HCT116 (cell line): ENCODE measurements around the gene CAPZB. TPM values are rescaled to one million over a fixed set of nuclear protein-coding genes. Genes with fewer than 3 reads are reported as not detected.

ENCODE experiments used
- ATAC-seq: fragments of 200-7000 bp; cut with Tn5 transposase; 2 replicates; pipeline ENCODE4 v1.9.1; 2020; ENCODE audit warnings: mild to moderate bottlenecking, moderate library complexity
- BruUV-seq: library from RNA; stranded (reverse); fragments of 400-500 nt; replicated peaks from 2 replicates; lab custom pipeline; 2021; lab: Mats Ljungman, UMichigan
- CTCF ChIA-PET: fragments of 300-600 bp; sonication (Branson Sonifier 250); formaldehyde crosslinking; loops from one replicate; lab custom pipeline; 2021; ENCODE audit warnings: antibody characterized with exemption; lab: Charles Lee
- POLR2A ChIA-PET: fragments of 300-600, 350-600 bp; sonication (Branson Sonifier 250); formaldehyde crosslinking; loops from one replicate; lab custom pipeline; 2021; ENCODE audit warnings: antibody characterized with exemption; lab: Charles Lee
- RAD21 ChIA-PET, 2 experiments: fragments of 300-600 bp; sonication (Branson Sonifier 250); formaldehyde crosslinking; loops; one replicate each; lab custom pipeline; 2023; ENCODE audit warnings: low total read pairs in 2 of 2; ENCODE audit not compliant: uncharacterized antibody in 2 of 2, unreplicated experiment in 2 of 2, low non-redundant PET in 1 of 2; lab: Charles Lee
- DNase-seq: peaks from one replicate; pipeline ENCODE4 v3.0.0-alpha.2; 2010; ENCODE audit warnings: low read depth, low spot score
- H2AFZ ChIP-seq: fragments of 200-600 bp; shearing (Covaris generic), sonication (generic); 2 replicates; pipeline ENCODE4 v1.6.1; 2017; ENCODE audit warnings: low read depth, mixed run types, mixed read lengths, antibody characterized with exemption, low read length; ENCODE audit not compliant: poor library complexity, severe bottlenecking
- H3K27ac ChIP-seq: 2 replicates; pipeline ENCODE4 v1.5.1; 2012; ENCODE audit warnings: low read depth, low read length
- H3K27me3 ChIP-seq: fragments of 200-600 bp; sonication (generic); 2 replicates; pipeline ENCODE4 v1.6.1; 2016; ENCODE audit warnings: mixed run types, low read length, mixed read lengths; ENCODE audit not compliant: insufficient read depth
- H3K36me3 ChIP-seq, 2 experiments: fragments of 200-500 bp in 1 of 2; fragments of 200-600 bp in 1 of 2; sonication (Bioruptor generic) in 1 of 2; sonication (generic) in 1 of 2; 2 replicates each; pipeline versions ENCODE4 v1.5.1 to v1.6.1; 2014 to 2016; ENCODE audit warnings: low read length in 2 of 2, inconsistent platforms in 1 of 2, mixed read lengths in 1 of 2, mixed run types in 1 of 2; ENCODE audit not compliant: insufficient read depth in 2 of 2, control insufficient read depth in 1 of 2
- H3K4me1 ChIP-seq, 2 experiments: fragments of 200-600 bp in 1 of 2; sonication (generic) in 1 of 2; 2 replicates each; pipeline versions ENCODE4 v1.5.1 to v1.6.1; 2012 to 2017; ENCODE audit warnings: low read length in 2 of 2, inconsistent platforms in 1 of 2, mild to moderate bottlenecking in 1 of 2, mixed read lengths in 1 of 2, mixed run types in 1 of 2, moderate library complexity in 1 of 2; ENCODE audit not compliant: insufficient read depth in 2 of 2, control insufficient read depth in 1 of 2
- H3K4me2 ChIP-seq: fragments of 200-600 bp; sonication (generic); 2 replicates; pipeline ENCODE4 v1.6.1; 2017; ENCODE audit warnings: mixed run types, low read length, mixed read lengths
- H3K4me3 ChIP-seq, 2 experiments: fragments of 200-600 bp in 1 of 2; sonication (generic) in 1 of 2; replicated peaks in 1 of 2; 2 replicates each; pipeline ENCODE4 v1.5.1; 2011 to 2016; ENCODE audit warnings: low read length in 2 of 2, control low read depth in 1 of 2, low read depth in 1 of 2, mild to moderate bottlenecking in 1 of 2, mixed read lengths in 1 of 2, mixed run types in 1 of 2
- H3K79me2 ChIP-seq: fragments of 200-600 bp; sonication (generic); 2 replicates; pipeline ENCODE4 v1.6.1; 2017; ENCODE audit warnings: mild to moderate bottlenecking, mixed run types, low read length, moderate library complexity, mixed read lengths; ENCODE audit not compliant: insufficient read depth
- H3K9ac ChIP-seq: fragments of 200-600 bp; sonication (generic); 2 replicates; pipeline ENCODE4 v1.6.1; 2016; ENCODE audit warnings: low read length, mixed read lengths
- H3K9me2 ChIP-seq: fragments of 200-600 bp; sonication (generic), shearing (Covaris generic); 2 replicates; pipeline ENCODE4 v1.6.1; 2017; ENCODE audit warnings: mixed run types, mild to moderate bottlenecking, moderate library complexity; ENCODE audit not compliant: insufficient read depth
- H3K9me3 ChIP-seq, 2 experiments: fragments of 200-500 bp in 1 of 2; fragments of 200-600 bp in 1 of 2; sonication (Bioruptor generic) in 1 of 2; sonication (generic) in 1 of 2; 2 replicates each; pipeline ENCODE4 v1.6.1; 2014 to 2017; ENCODE audit warnings: low read length in 2 of 2, mixed read lengths in 2 of 2, inconsistent platforms in 1 of 2, low read depth in 1 of 2, mild to moderate bottlenecking in 1 of 2, mixed run types in 1 of 2, moderate library complexity in 1 of 2; ENCODE audit not compliant: control insufficient read depth in 1 of 2, insufficient read depth in 1 of 2
- H4K20me1 ChIP-seq: fragments of 200-600 bp; sonication (generic), shearing (Covaris generic); 2 replicates; pipeline ENCODE4 v1.6.1; 2017; ENCODE audit warnings: mixed run types, mild to moderate bottlenecking, moderate library complexity; ENCODE audit not compliant: insufficient read depth
- CBX3 ChIP-seq: IDR thresholded peaks from 2 replicates; pipeline ENCODE4 v1.6.1; 2012; ENCODE audit warnings: low read depth
- FOSL1 ChIP-seq: IDR thresholded peaks from 2 replicates; pipeline ENCODE4 v1.6.1; 2012; ENCODE audit warnings: low read depth
- MAX ChIP-seq: IDR thresholded peaks from 2 replicates; pipeline ENCODE4 v1.6.1; 2012
- RAD21 ChIP-seq: IDR thresholded peaks from 2 replicates; pipeline ENCODE4 v1.6.1; 2012; ENCODE audit warnings: low read depth, mild to moderate bottlenecking
- REST ChIP-seq: IDR thresholded peaks from 2 replicates; pipeline ENCODE4 v1.6.1; 2012; ENCODE audit warnings: low read depth
- SP1 ChIP-seq: IDR thresholded peaks from 2 replicates; pipeline ENCODE4 v1.6.1; 2012; ENCODE audit warnings: low read depth
- SRF ChIP-seq: IDR thresholded peaks from 2 replicates; pipeline ENCODE4 v1.6.1; 2012; ENCODE audit warnings: low read depth
- ZBTB33 ChIP-seq: IDR thresholded peaks from 2 replicates; pipeline ENCODE4 v1.6.1; 2011; ENCODE audit warnings: mild to moderate bottlenecking, low read length, moderate library complexity; ENCODE audit not compliant: insufficient replicate concordance; ENCODE audit errors: extremely low read depth
- ZFX ChIP-seq: fragments of 450-650 bp; IDR thresholded peaks from 2 replicates; pipeline ENCODE4 v1.6.1; 2017
- intact Hi-C: fragments of 100-400 bp; cut with micrococcal nuclease; formaldehyde crosslinking; loops from 2 replicates; pipeline ENCODE4 v1.10.0; 2022
- total RNA-seq: library from RNA; stranded (reverse); gene quantifications from one replicate; pipeline ENCODE4 v1.2.1, GENCODE V29; 2021; ENCODE audit not compliant: unreplicated experiment

The CAPZB gene
- total RNA-seq, 1 experiment from 2014 or later, result 203 TPM

- Histone ChIP-seq H4K20me1 (no peaks in the 10 kb centered on the region), H3K4me2 (no peak overlapping the region), H3K4me1 (peaks cover 3 to 9% of the 10 kb centered on the region in 2 experiments; a peak in 3 of 4 replicates), H3K36me3 (peaks cover 0 to 6% of the 10 kb centered on the region in 2 experiments; a peak in 1 of 4 replicates), H2AFZ (no peak overlapping the region), H3K9me3 (no peaks in the 10 kb centered on the region), H3K79me2 (no peaks in the 10 kb centered on the region), H3K4me3 (no peak overlapping the region), H3K27ac (no peak overlapping the region), H3K9ac (no peak overlapping the region), H3K9me2 (no peaks in the 10 kb centered on the region), H3K27me3 (no peaks in the 10 kb centered on the region)
- TF ChIP-seq CBX3 (no peak), ZFX (no peak), RAD21 (no peak), REST (no peak), SP1 (no peak), MAX (no peak), FOSL1 (no peak), ZBTB33 (no peak), SRF (no peak)
- ChIA-PET CTCF (interaction anchor here (1.3 kb wide), 2 partner anchors 237 to 306 kb away, joined by 3 to 5 read pairs; no protein-coding TSS in a partner anchor), POLR2A (no interaction called here), RAD21 (no interaction called here)
- ATAC-seq, result no peak
- intact Hi-C loops, result loop anchor here (1.0 to 5.0 kb wide), 3 partner anchors 142 to 308 kb away; partner anchors contain the start of gene CAPZB
- BruUV-seq, result no TSS peak
- DNase-seq, result no peak
Observed at GRCh38 chr1:19344831-19345230, 140.5 kb downstream of the CAPZB start.
